Left ventricle myocardium inferior (tissue), 1 donor: ENCODE results near the gene RANBP3. TPM values are rescaled to one million over a fixed set of nuclear protein-coding genes. Genes with fewer than 3 reads are reported as not detected.

Experiments
- DNase-seq: peaks from one replicate; pipeline ENCODE4 v3.0.0-alpha.2; 2020
- H3K27ac ChIP-seq: fragments of 200-600 bp; replicated peaks from 2 replicates; pipeline ENCODE4 v1.8.0; 2021
- H3K27me3 ChIP-seq: fragments of 200-600 bp; 2 replicates; pipeline ENCODE4 v1.8.0; 2021; ENCODE audit warnings: low read depth
- H3K36me3 ChIP-seq: fragments of 200-600 bp; 2 replicates; pipeline ENCODE4 v1.8.0; 2021
- H3K4me1 ChIP-seq: fragments of 200-600 bp; 2 replicates; pipeline ENCODE4 v1.8.0; 2021
- H3K4me3 ChIP-seq: fragments of 200-600 bp; 2 replicates; pipeline ENCODE4 v1.8.0; 2021; ENCODE audit warnings: mild to moderate bottlenecking, moderate library complexity
- H3K9me3 ChIP-seq: fragments of 200-600 bp; replicated peaks from 2 replicates; pipeline ENCODE4 v1.8.0; 2021
- intact Hi-C: fragments of 100-400 bp; cut with micrococcal nuclease; formaldehyde crosslinking; loops from one replicate; pipeline ENCODE4 v1.11.0; 2022
- total RNA-seq: library from RNA; stranded (reverse); fragmentation: NEBNext Ultra II Directional; extraction: Animal tissue kit (Norgen Biotek cat#: 25700); gene quantifications from one replicate; pipeline ENCODE4 v1.2.1, GENCODE V29; 2021
- TF ChIP-seq, protein P1 (sequence below): fragments of 200-600 bp; IDR thresholded peaks from 2 replicates; pipeline ENCODE4 v1.8.0; 2021; ENCODE audit warnings: antibody characterized with exemption, mild to moderate bottlenecking, borderline replicate concordance
- donor health status: DM: no; HTN: yes; CAD: no; lungs with severe emphysema.

The RANBP3 gene
- total RNA-seq, 1 donor from 2014 or later, result 54.8 TPM

DNA sequence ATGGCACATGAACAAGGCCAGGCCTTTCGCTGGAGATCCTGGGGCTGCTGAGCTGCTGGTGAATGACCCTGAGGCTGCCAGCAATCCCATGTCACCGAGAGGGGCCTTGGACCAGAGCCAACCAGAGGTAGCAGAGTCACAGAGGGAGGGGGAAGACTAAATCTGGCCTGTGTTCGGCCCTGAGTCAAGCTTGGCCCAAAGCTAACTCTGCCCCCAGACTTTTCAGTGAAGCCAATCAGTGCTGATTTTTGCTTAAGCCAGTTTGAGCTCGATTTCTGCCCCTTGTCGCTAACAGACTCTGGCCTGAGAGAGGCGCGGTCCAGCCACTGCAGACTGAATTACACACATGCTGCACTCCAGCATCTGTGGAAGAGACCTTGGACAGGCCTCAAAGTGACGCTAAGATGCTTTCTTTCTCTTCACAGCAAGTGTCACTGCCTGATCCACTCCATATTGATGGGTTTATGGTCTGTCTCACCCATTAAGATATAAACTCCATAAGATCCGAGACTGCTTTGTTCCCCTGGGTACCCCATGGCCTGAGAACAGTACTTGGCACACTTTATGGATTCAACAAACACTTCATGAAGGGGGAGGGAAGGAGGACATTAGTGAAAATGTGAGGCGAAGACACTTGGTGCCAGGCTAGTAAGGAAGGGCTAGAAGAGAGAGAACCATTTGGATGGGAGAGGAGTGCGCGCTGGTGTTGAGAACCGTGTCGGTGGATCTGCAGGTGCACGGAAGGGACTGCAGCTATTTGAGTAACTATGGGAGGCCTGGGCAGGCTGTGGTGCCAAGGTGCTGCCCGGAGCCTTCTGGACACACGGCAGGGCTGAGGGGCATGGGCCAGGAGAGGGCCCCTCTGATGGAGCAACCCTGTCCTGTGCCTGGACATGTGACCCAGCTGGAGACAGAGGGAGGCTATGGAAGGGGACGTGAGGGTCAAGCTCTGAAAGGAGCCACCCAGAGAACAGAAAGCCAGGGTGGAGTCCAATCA is 17.6 kb downstream of the RANBP3 start:
- Histone ChIP-seq H3K27me3 (no peaks in the 10 kb centered on the region), H3K27ac (peak overlapping the region; percentile 68), H3K4me1 (peaks cover 100% of the 10 kb centered on the region), H3K9me3 (no peaks in the 10 kb centered on the region), H3K36me3 (no peaks in the 10 kb centered on the region), H3K4me3 (no peak overlapping the region)
- TF ChIP-seq, protein P1, sequence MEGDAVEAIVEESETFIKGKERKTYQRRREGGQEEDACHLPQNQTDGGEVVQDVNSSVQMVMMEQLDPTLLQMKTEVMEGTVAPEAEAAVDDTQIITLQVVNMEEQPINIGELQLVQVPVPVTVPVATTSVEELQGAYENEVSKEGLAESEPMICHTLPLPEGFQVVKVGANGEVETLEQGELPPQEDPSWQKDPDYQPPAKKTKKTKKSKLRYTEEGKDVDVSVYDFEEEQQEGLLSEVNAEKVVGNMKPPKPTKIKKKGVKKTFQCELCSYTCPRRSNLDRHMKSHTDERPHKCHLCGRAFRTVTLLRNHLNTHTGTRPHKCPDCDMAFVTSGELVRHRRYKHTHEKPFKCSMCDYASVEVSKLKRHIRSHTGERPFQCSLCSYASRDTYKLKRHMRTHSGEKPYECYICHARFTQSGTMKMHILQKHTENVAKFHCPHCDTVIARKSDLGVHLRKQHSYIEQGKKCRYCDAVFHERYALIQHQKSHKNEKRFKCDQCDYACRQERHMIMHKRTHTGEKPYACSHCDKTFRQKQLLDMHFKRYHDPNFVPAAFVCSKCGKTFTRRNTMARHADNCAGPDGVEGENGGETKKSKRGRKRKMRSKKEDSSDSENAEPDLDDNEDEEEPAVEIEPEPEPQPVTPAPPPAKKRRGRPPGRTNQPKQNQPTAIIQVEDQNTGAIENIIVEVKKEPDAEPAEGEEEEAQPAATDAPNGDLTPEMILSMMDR, result no peak
- intact Hi-C loops, result no loop called here
- peak; percentile 56 for DNase-seq

DNA sequence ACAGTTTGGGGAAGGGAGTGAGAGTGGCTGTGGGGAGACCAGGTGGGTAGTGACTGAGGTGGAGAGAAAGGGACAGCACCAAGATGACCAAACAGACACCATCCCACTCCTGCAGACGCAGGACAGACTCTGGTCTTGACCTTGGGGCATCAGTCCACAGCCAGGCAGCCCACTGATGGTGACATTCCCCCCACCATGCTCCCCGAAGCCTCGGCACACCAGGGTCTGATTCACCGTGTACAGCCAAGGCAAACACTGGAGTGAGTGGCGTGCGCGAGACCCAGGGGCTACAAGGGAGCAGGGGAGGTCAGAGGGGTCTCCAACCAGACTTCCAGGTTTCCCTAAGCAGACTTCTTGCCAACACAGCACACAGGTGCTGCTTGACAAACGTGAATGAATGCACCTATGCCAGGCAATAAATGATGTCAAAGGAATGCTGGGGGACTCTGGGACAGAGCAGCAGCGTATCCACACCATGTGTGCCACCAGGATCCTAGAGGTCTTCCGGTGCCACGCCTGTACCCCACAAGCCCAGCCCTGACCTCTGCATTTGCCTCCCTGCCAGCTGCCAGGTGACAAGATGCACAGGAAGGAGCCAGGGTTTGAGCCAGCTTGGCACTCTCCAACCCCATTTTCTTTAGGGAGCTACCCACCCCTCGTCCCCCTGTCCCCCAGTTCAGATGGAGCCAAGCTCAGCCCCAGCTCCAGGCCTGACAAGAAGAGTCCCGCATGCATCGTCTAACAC is 18.5 kb downstream of the RANBP3 start:
- H3K4me3 ChIP-seq, result no peak overlapping the region

DNA sequence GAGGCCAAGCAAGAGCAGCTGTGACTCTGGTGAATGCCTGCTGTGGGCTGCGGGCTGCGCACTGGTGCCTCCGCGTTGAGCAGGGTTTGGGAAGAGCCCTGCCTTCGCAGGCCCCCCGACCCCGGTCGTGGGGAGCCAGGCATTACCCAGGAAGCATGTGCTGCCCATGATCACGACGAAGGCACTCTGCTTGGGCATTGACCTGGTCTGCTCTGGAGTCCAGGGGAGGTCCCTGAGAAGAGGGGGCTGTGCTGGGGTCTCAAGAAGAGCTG is 19.2 kb downstream of the RANBP3 start:
- Histone ChIP-seq H3K9me3 (no peaks in the 10 kb centered on the region), H3K4me1 (peaks cover 100% of the 10 kb centered on the region), H3K36me3 (no peaks in the 10 kb centered on the region), H3K4me3 (no peak overlapping the region), H3K27me3 (no peaks in the 10 kb centered on the region), H3K27ac (peak overlapping the region; percentile 68)
- no peak for DNase-seq
- TF ChIP-seq, protein P1, result no peak
- intact Hi-C loops, result no loop called here

More for the DNA sequence above, 18.5 kb downstream of the RANBP3 start:
- no peak for DNase-seq
- H3K27ac ChIP-seq, result peak overlapping the region; percentile 68
- no peaks in the 10 kb centered on the region for H3K27me3 ChIP-seq
- intact Hi-C loops, result no loop called here
- H3K36me3 ChIP-seq, result no peaks in the 10 kb centered on the region
- H3K4me1 ChIP-seq, result peaks cover 100% of the 10 kb centered on the region
- TF ChIP-seq, protein P1, result no peak
- H3K9me3 ChIP-seq, result no peaks in the 10 kb centered on the region

DNA sequence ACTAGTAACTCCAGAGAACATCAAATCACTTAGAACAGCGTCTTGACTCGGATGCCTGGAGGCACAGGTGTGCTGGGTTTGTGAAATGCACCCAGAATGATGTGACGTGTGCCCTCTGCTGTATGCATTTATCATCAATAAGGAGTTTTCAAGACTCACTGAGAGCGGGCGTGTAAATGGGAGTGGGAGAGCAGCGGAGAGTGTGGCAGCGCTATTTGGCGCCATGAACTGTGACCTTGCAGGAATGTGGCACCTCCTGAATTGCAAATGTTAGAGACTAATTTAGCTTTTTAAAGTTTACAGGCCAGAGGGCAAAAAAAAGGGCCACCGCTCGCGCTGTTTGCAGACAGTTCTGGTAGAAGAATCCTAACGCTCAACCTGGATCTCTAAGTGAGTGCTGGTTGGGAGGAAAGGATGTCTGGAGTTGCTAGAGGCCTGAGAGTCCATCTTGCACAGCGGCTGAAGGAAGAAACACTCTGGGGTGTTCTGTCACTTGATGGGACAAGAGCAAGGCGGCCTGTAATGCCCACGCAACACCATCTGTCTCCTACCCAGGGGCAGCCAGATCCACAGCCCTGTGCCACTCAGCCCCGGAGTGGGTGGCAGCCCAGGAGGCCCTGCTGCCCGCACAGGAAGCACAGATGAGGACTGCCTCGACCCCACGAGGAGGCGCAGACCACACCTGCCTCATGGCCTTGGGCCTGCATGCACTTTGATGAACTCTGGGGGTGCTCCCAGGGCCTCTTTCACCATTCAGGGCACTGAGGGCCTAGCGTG is 19.7 kb downstream of the RANBP3 start:
- Histone ChIP-seq H3K27me3 (no peaks in the 10 kb centered on the region), H3K9me3 (no peaks in the 10 kb centered on the region), H3K36me3 (no peaks in the 10 kb centered on the region), H3K4me3 (no peak overlapping the region), H3K4me1 (peaks cover 100% of the 10 kb centered on the region), H3K27ac (peak overlapping the region; percentile 84)
- intact Hi-C loops, result no loop called here
- TF ChIP-seq, protein P1, result no peak
- DNase-seq, result no peak

DNA sequence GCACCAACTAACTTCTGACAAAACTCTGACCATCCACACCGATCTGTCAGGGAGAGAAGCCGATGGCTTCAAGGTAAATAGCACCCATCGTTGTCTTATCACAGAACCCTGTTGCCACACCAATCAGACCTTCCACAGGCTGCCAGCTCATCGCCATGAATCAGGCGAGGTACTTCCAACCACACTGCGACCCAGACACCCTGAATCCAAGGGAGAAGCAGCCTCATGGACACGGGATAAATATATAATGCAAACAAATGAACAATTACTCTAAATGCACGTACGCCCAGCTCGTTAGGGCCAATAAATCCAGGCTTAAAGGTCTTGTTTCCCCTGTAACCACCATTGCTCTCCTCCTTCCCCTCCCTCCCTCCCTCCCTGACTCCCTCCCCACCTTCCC is 20.8 kb downstream of the RANBP3 start:
- Histone ChIP-seq H3K4me3 (no peak overlapping the region), H3K27ac (peak overlapping the region; percentile 84), H3K36me3 (no peaks in the 10 kb centered on the region), H3K9me3 (no peaks in the 10 kb centered on the region), H3K27me3 (no peaks in the 10 kb centered on the region), H3K4me1 (peaks cover 100% of the 10 kb centered on the region)
- intact Hi-C loops, result no loop called here
- TF ChIP-seq, protein P1, result no peak
- no peak for DNase-seq
